ENCODE data around the gene KIAA1958.
A peak's percentile ranks its signal among the peaks of the same experiment; 100 is the strongest.

The KIAA1958 gene

GRCh38 chr9:112486221-112487007 lies at the start of gene KIAA1958:
Gene KIAA1958 (plus strand): TSS chr9:112486827. CDS start chr9:112574081, 87,254 bp downstream.
- peak; percentile 92 for DNase-seq

- peak; percentile 64 for DNase-seq
Observed at GRCh38 chr9:112437406-112437805, 49.2 kb upstream of the KIAA1958 start.

- DNase-seq: peak; percentile 21
Observed at GRCh38 chr9:112439171-112439570, 47.5 kb upstream of the KIAA1958 start.

GRCh38 chr9:112439825-112440224 lies 46.8 kb upstream of the KIAA1958 start:
- no peak for DNase-seq

GRCh38 chr9:112443200-112443599 lies 43.4 kb upstream of the KIAA1958 start:
- peak; percentile 48 for DNase-seq

- DNase-seq: no peak
Observed at GRCh38 chr9:112443636-112444035, 43.0 kb upstream of the KIAA1958 start.

- DNase-seq: no peak
Observed at GRCh38 chr9:112445196-112445595, 41.4 kb upstream of the KIAA1958 start.

- no peak for DNase-seq
Observed at GRCh38 chr9:112446080-112446479, 40.5 kb upstream of the KIAA1958 start.

GRCh38 chr9:112446526-112446925 lies 40.1 kb upstream of the KIAA1958 start:
- no peak for DNase-seq

GRCh38 chr9:112447283-112447761 lies 39.3 kb upstream of the KIAA1958 start:
- no peak for DNase-seq

GRCh38 chr9:112462855-112463254 lies 23.8 kb upstream of the KIAA1958 start:
- no peak for DNase-seq

- no peak for DNase-seq
Observed at GRCh38 chr9:112465352-112465751, 21.3 kb upstream of the KIAA1958 start.

- DNase-seq: no peak
Observed at GRCh38 chr9:112472996-112473395, 13.6 kb upstream of the KIAA1958 start.

GRCh38 chr9:112473986-112474385 lies 12.6 kb upstream of the KIAA1958 start:
- no peak for DNase-seq

- no peak for DNase-seq
Observed at GRCh38 chr9:112475318-112475717, 11.3 kb upstream of the KIAA1958 start.

GRCh38 chr9:112477330-112477729 lies 9.3 kb upstream of the KIAA1958 start:
- DNase-seq: no peak

GRCh38 chr9:112479221-112479620 lies 7.4 kb upstream of the KIAA1958 start:
- DNase-seq: no peak

GRCh38 chr9:112484607-112485006 lies 2.0 kb upstream of the KIAA1958 start:
- no peak for DNase-seq

- DNase-seq: no peak
Observed at GRCh38 chr9:112485574-112485973, 1.1 kb upstream of the KIAA1958 start.

GRCh38 chr9:112487008-112487798 lies 576 bp downstream of the KIAA1958 start:
- peak; percentile 70 for DNase-seq

GRCh38 chr9:112487799-112488340 lies 1.2 kb downstream of the KIAA1958 start:
- peak; percentile 30 for DNase-seq

GRCh38 chr9:112489039-112489546 lies 2.5 kb downstream of the KIAA1958 start:
- peak; percentile 47 for DNase-seq

Measured in NCI-H82 (cell line).